ENCODE data around the gene NRF1.

Gene NRF1

GRCh38 chr7:129777195-129777844, 165.8 kb downstream of the NRF1 start:
- DNase-seq (ENCODE audit: insufficient read length, low spot score), result no peak
- no peak for TF ChIP-seq CTCF (IDR thresholded peaks at IDR 0.05; ENCODE audit: insufficient read depth, missing control alignments)
- FAIRE-seq, result no peak

- FAIRE-seq, result no peak
- no peak for DNase-seq (ENCODE audit: insufficient read length, low spot score)
- TF ChIP-seq CTCF (IDR thresholded peaks at IDR 0.05; ENCODE audit: insufficient read depth, missing control alignments), result no peak
Observed at GRCh38 chr7:129777993-129778769, 166.7 kb downstream of the NRF1 start.

- FAIRE-seq (no peak), DNase-seq (ENCODE audit: insufficient read length, low spot score) (no peak)
Observed at GRCh38 chr7:129778770-129779601, 167.5 kb downstream of the NRF1 start.

GRCh38 chr7:129779602-129780256, 168.2 kb downstream of the NRF1 start:
- no peak for TF ChIP-seq CTCF (IDR thresholded peaks at IDR 0.05; ENCODE audit: insufficient read depth, missing control alignments)
- FAIRE-seq (no peak), DNase-seq (ENCODE audit: insufficient read length, low spot score) (no peak)

More at GRCh38 chr7:129778770-129779601, 167.5 kb downstream of the NRF1 start:
- no peak for TF ChIP-seq CTCF (IDR thresholded peaks at IDR 0.05; ENCODE audit: insufficient read depth, missing control alignments)

GRCh38 chr7:129780257-129780973, 168.9 kb downstream of the NRF1 start:
- DNase-seq (ENCODE audit: insufficient read length, low spot score) (peak; percentile 96), FAIRE-seq (no peak)
- TF ChIP-seq CTCF (IDR thresholded peaks at IDR 0.05; ENCODE audit: insufficient read depth, missing control alignments), result no peak
